PC-3 (cell line): ENCODE data around the gene SMYD3. TPM values are rescaled to one million over a fixed set of nuclear protein-coding genes. Genes with fewer than 3 reads are reported as not detected.
"Not testable (repeated sequence)": the region's sequence is repeated elsewhere in the genome, so short reads cannot be mapped to it uniquely, and the experiment has no call there.

Source experiments
- ATAC-seq: fragments of 200-7000 bp; cut with Tn5 transposase; 2 replicates; pipeline ENCODE4 v1.9.1; 2020; ENCODE audit warnings: mild to moderate bottlenecking, moderate library complexity
- BruUV-seq: library from RNA; stranded (reverse); fragments of 400-500 nt; replicated peaks from 2 replicates; lab custom pipeline; 2021; lab: Mats Ljungman, UMichigan
- CTCF ChIA-PET: fragments of 300-600 bp; sonication (Branson Sonifier 250); formaldehyde crosslinking; loops from one replicate; lab custom pipeline; 2022; ENCODE audit warnings: antibody characterized with exemption; lab: Charles Lee
- POLR2A ChIA-PET: fragments of 300-600 bp; sonication (Branson Sonifier 250); formaldehyde crosslinking; loops from one replicate; lab custom pipeline; 2022; ENCODE audit warnings: antibody characterized with exemption; ENCODE audit not compliant: unreplicated experiment; lab: Charles Lee
- DNase-seq: peaks from one replicate; pipeline ENCODE4 v3.0.0-alpha.2; 2015
- H2AFZ ChIP-seq: fragments of 300-600 bp; sonication (generic); 2 replicates; pipeline ENCODE4 v1.6.0; 2016; ENCODE audit warnings: antibody characterized with exemption, low read length
- H3F3A ChIP-seq: fragments of 300-600 bp; sonication (generic); one replicate; pipeline ENCODE4 v1.6.0; 2017; ENCODE audit warnings: antibody characterized with exemption, low read length, control low read depth, mild to moderate bottlenecking; ENCODE audit not compliant: unreplicated experiment
- H3K27ac ChIP-seq: fragments of 300-600 bp; sonication (generic); 2 replicates; pipeline ENCODE4 v1.5.1; 2016; ENCODE audit warnings: mild to moderate bottlenecking, low read length
- H3K27me3 ChIP-seq: fragments of 300-600 bp; sonication (generic); 2 replicates; pipeline ENCODE4 v1.6.1; 2016; ENCODE audit warnings: low read length, mixed read lengths
- H3K36me3 ChIP-seq: fragments of 300-600 bp; sonication (generic); 2 replicates; pipeline ENCODE4 v1.6.1; 2016; ENCODE audit warnings: low read depth, mixed run types, low read length, mixed read lengths
- H3K4me1 ChIP-seq: fragments of 300-600 bp; sonication (generic); 2 replicates; pipeline ENCODE4 v1.5.1; 2016; ENCODE audit warnings: low read length; ENCODE audit not compliant: insufficient read depth
- H3K4me2 ChIP-seq: fragments of 300-600 bp; sonication (generic); 2 replicates; pipeline ENCODE4 v1.6.0; 2016; ENCODE audit warnings: low read length
- H3K4me3 ChIP-seq: fragments of 300-600 bp; sonication (generic); 2 replicates; pipeline ENCODE4 v1.5.1; 2016; ENCODE audit warnings: mild to moderate bottlenecking, low read length, mixed read lengths
- H3K79me2 ChIP-seq: fragments of 300-600 bp; sonication (generic); 2 replicates; pipeline ENCODE4 v1.6.1; 2017; ENCODE audit warnings: low read length, mixed read lengths
- H3K9ac ChIP-seq: fragments of 300-600 bp; sonication (generic); 2 replicates; pipeline ENCODE4 v1.6.0; 2016; ENCODE audit warnings: mild to moderate bottlenecking, low read length
- H3K9me2 ChIP-seq: fragments of 300-600 bp; sonication (generic); replicated peaks from 2 replicates; pipeline ENCODE4 v1.6.1; 2016; ENCODE audit warnings: mixed run types, low read length, mixed read lengths
- H3K9me3 ChIP-seq: fragments of 300-600 bp; sonication (generic); 2 replicates; pipeline ENCODE4 v1.6.1; 2016; ENCODE audit warnings: low read length, mixed read lengths
- H4K20me1 ChIP-seq: fragments of 300-600 bp; sonication (generic); 2 replicates; pipeline ENCODE4 v1.6.1; 2016; ENCODE audit warnings: low read length, mixed read lengths
- CTCF ChIP-seq: fragments of 300-600 bp; sonication (generic); conservative IDR thresholded peaks from 2 replicates; pipeline ENCODE4 v1.5.1; 2017; ENCODE audit warnings: antibody characterized with exemption, low read depth, mild to moderate bottlenecking, low read length
- EZH2 ChIP-seq: fragments of 300-600 bp; sonication (generic); IDR thresholded peaks from one replicate; pipeline ENCODE4 v1.6.1; 2017; ENCODE audit warnings: antibody characterized with exemption, mild to moderate bottlenecking, low read length; ENCODE audit not compliant: unreplicated experiment
- EZH2phosphoT487 ChIP-seq: fragments of 300-600 bp; sonication (generic); IDR thresholded peaks from 2 replicates; pipeline ENCODE4 v1.6.1; 2018; ENCODE audit warnings: mild to moderate bottlenecking, antibody characterized with exemption, low read length, borderline replicate concordance
- intact Hi-C: fragments of 100-400 bp; cut with micrococcal nuclease; formaldehyde crosslinking; loops from 2 replicates; pipeline ENCODE4 v1.9.0; 2023
- total RNA-seq: library from RNA; depleted of rRNA; stranded (reverse); fragments of >200 nt; gene quantifications from 2 replicates; pipeline ENCODE4 v1.2.3, GENCODE V29; 2014

The SMYD3 gene
- total RNA-seq, 1 experiment from 2014 or later = 33.0 TPM

GRCh38 chr1:245776139-245776538, 730.9 kb downstream of the SMYD3 start:
- H3K9me3 ChIP-seq = no peaks in the 10 kb centered on the region
- H3K4me2 ChIP-seq = no peak overlapping the region
- H2AFZ ChIP-seq = no peak overlapping the region
- H4K20me1 ChIP-seq = no peaks in the 10 kb centered on the region
- DNase-seq = no peak
- no peaks in the 10 kb centered on the region for H3K27me3 ChIP-seq
- ChIA-PET POLR2A (no interaction called here), CTCF (no interaction called here)
- no peak overlapping the region for H3K4me3 ChIP-seq
- no peak for ATAC-seq
- H3K79me2 ChIP-seq = no peaks in the 10 kb centered on the region
- intact Hi-C loops = no loop called here
- no peaks in the 10 kb centered on the region for H3F3A ChIP-seq
- H3K36me3 ChIP-seq = no peaks in the 10 kb centered on the region
- no peak overlapping the region for H3K9ac ChIP-seq
- H3K4me1 ChIP-seq = no peaks in the 10 kb centered on the region
- H3K9me2 ChIP-seq = no peaks in the 10 kb centered on the region
- no TSS peak for BruUV-seq
- no peak overlapping the region for H3K27ac ChIP-seq
- no peak for TF ChIP-seq EZH2phosphoT487
- TF ChIP-seq CTCF = no peak
- no peak for TF ChIP-seq EZH2

DNA sequence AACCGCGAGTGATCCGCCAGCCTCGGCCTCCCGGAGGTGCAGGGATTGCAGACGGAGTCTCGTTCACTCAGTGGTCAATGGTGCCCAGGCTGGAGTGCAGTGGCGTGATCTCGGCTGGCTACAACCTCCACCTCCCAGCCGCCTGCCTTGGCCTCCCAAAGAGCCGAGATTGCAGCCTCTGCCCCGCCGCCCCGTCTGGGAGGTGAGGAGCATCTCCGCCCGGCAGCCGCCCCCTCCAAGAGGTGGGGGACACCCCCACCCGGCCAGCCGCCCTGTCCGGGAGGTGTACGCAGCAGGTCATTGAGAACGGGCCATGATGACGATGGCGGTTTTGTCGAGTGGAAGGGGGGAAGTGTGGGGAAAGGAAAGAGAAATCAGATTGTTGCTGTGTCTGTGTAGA, 732.1 kb downstream of the SMYD3 start:
- CTCF ChIA-PET, H3K36me3 ChIP-seq, H2AFZ ChIP-seq, H3K4me2 ChIP-seq, H3K27me3 ChIP-seq, H3K9me2 ChIP-seq, H4K20me1 ChIP-seq, ATAC-seq, H3K79me2 ChIP-seq, DNase-seq, POLR2A ChIA-PET, H3K9me3 ChIP-seq, BruUV-seq, H3K9ac ChIP-seq, H3K4me1 ChIP-seq, H3F3A ChIP-seq, intact Hi-C loops, H3K27ac ChIP-seq, H3K4me3 ChIP-seq: not testable (repeated sequence)

GRCh38 chr1:245774196-245774595, 732.9 kb downstream of the SMYD3 start:
- Histone ChIP-seq H3K4me1 (no peaks in the 10 kb centered on the region), H3K4me3 (no peak overlapping the region), H2AFZ (no peak overlapping the region), H3K36me3 (no peaks in the 10 kb centered on the region), H3K9ac (no peak overlapping the region), H3K9me3 (no peaks in the 10 kb centered on the region), H3K27me3 (no peaks in the 10 kb centered on the region), H3F3A (no peaks in the 10 kb centered on the region), H3K9me2 (no peaks in the 10 kb centered on the region), H3K79me2 (no peaks in the 10 kb centered on the region), H3K4me2 (no peak overlapping the region), H3K27ac (no peak overlapping the region), H4K20me1 (no peaks in the 10 kb centered on the region)
- intact Hi-C loops = no loop called here
- no peak for ATAC-seq
- DNase-seq = no peak
- no peak for TF ChIP-seq EZH2phosphoT487
- TF ChIP-seq CTCF = no peak
- TF ChIP-seq EZH2 = no peak
- no TSS peak for BruUV-seq
- CTCF ChIA-PET = no interaction called here
- POLR2A ChIA-PET = no interaction called here
